ENCODE data around the gene RNASEL. TPM values are rescaled to one million over a fixed set of nuclear protein-coding genes. Genes with fewer than 3 reads are reported as not detected.

RNASEL gene
- total and polyA plus RNA-seq, 2 of the 4 experiments (the other 2 are of a cell fraction) = 2.5 to 6.5 TPM

DNA sequence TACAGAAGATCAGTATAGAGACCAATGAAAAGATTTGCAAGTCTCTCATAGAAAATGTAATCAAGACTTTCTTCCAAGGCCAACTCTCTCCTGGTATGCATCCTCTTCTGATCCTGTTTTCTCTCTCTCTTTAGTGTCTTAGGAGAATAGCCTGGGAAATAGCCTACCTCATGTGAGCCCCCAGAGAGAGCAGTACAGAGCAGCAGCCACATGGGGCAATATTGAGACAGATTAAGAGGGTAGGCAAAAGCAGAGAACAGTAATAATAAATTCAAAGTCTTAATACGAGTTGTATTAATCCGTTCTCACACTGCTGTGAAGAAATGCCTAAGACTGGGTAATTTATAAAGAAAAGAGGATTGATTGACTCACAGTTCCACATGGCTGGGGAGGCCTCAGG, 61.4 kb downstream of the RNASEL start:
- no peaks in the 10 kb centered on the region for H3K36me3 ChIP-seq (ENCODE audit: control insufficient read depth, insufficient read depth, low read length)
- TF ChIP-seq FOS (IDR thresholded peaks at IDR 0.05; ENCODE audit: low read depth, low read length) (no peak), MXI1 (IDR thresholded peaks at IDR 0.05; ENCODE audit: borderline replicate concordance, low read depth, low read length) (no peak), CEBPB (IDR thresholded peaks at IDR 0.05; ENCODE audit: low read depth, low read length) (no peak), BHLHE40 (IDR thresholded peaks at IDR 0.05; ENCODE audit: low read depth, low read length) (no peak), RAD21 (IDR thresholded peaks at IDR 0.05; ENCODE audit: low read length) (no peak), RFX5 (IDR thresholded peaks at IDR 0.05; ENCODE audit: low read depth, low read length) (no peak), SMC3 (IDR thresholded peaks at IDR 0.05; ENCODE audit: low read depth, low read length) (no peak), NFE2L2 (IDR thresholded peaks at IDR 0.05; ENCODE audit: low read depth, low read length) (no peak)
- TF ChIP-seq, protein P1, sequence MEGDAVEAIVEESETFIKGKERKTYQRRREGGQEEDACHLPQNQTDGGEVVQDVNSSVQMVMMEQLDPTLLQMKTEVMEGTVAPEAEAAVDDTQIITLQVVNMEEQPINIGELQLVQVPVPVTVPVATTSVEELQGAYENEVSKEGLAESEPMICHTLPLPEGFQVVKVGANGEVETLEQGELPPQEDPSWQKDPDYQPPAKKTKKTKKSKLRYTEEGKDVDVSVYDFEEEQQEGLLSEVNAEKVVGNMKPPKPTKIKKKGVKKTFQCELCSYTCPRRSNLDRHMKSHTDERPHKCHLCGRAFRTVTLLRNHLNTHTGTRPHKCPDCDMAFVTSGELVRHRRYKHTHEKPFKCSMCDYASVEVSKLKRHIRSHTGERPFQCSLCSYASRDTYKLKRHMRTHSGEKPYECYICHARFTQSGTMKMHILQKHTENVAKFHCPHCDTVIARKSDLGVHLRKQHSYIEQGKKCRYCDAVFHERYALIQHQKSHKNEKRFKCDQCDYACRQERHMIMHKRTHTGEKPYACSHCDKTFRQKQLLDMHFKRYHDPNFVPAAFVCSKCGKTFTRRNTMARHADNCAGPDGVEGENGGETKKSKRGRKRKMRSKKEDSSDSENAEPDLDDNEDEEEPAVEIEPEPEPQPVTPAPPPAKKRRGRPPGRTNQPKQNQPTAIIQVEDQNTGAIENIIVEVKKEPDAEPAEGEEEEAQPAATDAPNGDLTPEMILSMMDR (conservative IDR thresholded peaks at IDR 0.05; ENCODE audit: low read depth, low read length) = no peak
- CTCF ChIA-PET = no interaction called here

More for the DNA sequence above, 61.4 kb downstream of the RNASEL start:
- Histone ChIP-seq H3K79me1 (ENCODE audit: low read depth in 1 of 2, low read length in 2 of 2) (no peaks in the 10 kb centered on the region), H3K27ac (ENCODE audit: insufficient read depth, low read length) (no peak overlapping the region), H3K56ac (ENCODE audit: extremely low read depth, insufficient read depth, low read length) (no peak overlapping the region), H3K23ac (ENCODE audit: low read depth, low read length) (no peak overlapping the region), H2BK15ac (ENCODE audit: low read depth, low read length) (no peak overlapping the region), H2AFZ (replicated peaks; ENCODE audit: low read length, poor library complexity) (no peak overlapping the region), H3K4me3 (ENCODE audit: insufficient read depth, low read depth, low read length) (no peak overlapping the region), H3K4me1 (ENCODE audit: control insufficient read depth, insufficient read depth, low read length) (no peaks in the 10 kb centered on the region), H3K4me2 (ENCODE audit: low read depth, low read length) (no peak overlapping the region), H2BK120ac (ENCODE audit: low read depth, low read length) (no peak overlapping the region), H2AK9ac (replicated peaks; ENCODE audit: low read depth, low read length, poor library complexity) (no peak overlapping the region), H3K27me3 (ENCODE audit: control insufficient read depth, insufficient read depth, low read length) (no peaks in the 10 kb centered on the region), H2BK5ac (ENCODE audit: low read depth, low read length, poor library complexity, severe bottlenecking) (no peak overlapping the region), H2BK20ac (ENCODE audit: low read depth, low read length) (no peak overlapping the region), H4K91ac (ENCODE audit: insufficient read depth, low read depth, low read length) (no peak overlapping the region), H4K5ac (ENCODE audit: low read depth, low read length) (no peak overlapping the region), H3K9me1 (ENCODE audit: insufficient read depth, low read length) (no peaks in the 10 kb centered on the region), H4K8ac (ENCODE audit: low read depth in 2 of 2, low read length in 2 of 2) (no peak overlapping the region), H4K20me1 (ENCODE audit: insufficient read depth, low read length) (no peaks in the 10 kb centered on the region), H3K18ac (ENCODE audit: low read depth, low read length) (no peak overlapping the region), H3K9ac (ENCODE audit: low read depth, low read length) (no peak overlapping the region), H2AK5ac (ENCODE audit: low read depth, low read length) (no peak overlapping the region), H3K4ac (ENCODE audit: low read depth, low read length) (no peak overlapping the region), H3K14ac (replicated peaks; ENCODE audit: low read depth, low read length) (no peak overlapping the region), H3K9me3 (ENCODE audit: control insufficient read depth, insufficient read depth, low read length) (no peaks in the 10 kb centered on the region)
- intact Hi-C loops (cut with micrococcal nuclease) (no loop called here), dilution Hi-C loops (cut with HindIII; ENCODE audit: low sequenced_read_pairs, unreplicated experiment) (no loop called here), in situ Hi-C loops (cut with MboI; ENCODE audit: low sequenced_read_pairs) (no loop called here)
- WGBS, 2 experiments (ENCODE audit: extremely low coverage in 2 of 2, insufficient read length in 1 of 2) = no CpG with 5 or more reads among the region's 2 CpGs
- POLR2A ChIA-PET (ENCODE audit: unreplicated experiment) = no interaction called here
- DNase-seq (no peak), ATAC-seq (ENCODE audit: low read depth) (no peak)
- no TSS peak for BruUV-seq (replicated peaks)
